Esophagus muscularis mucosa (tissue), 4 donors: ENCODE results near the gene INPP5A.

ENCODE experiments used
- CTCF ChIP-seq, 3 experiments: fragments of 200-600 bp in 2 of 3; fragments of 450-650 bp in 1 of 3; sonication (generic) in 2 of 3; IDR thresholded peaks; one replicate each; pipeline ENCODE4 v1.5.1; 2017 to 2019; ENCODE audit warnings: antibody characterized with exemption in 3 of 3, mild to moderate bottlenecking in 2 of 3, moderate library complexity in 1 of 3
- EP300 ChIP-seq: sonication (generic); formaldehyde crosslinking; IDR thresholded peaks from one replicate; pipeline ENCODE4 v1.6.1; 2017; ENCODE audit warnings: antibody characterized with exemption
- POLR2A ChIP-seq: fragments of 450-650 bp; IDR thresholded peaks from one replicate; pipeline ENCODE4 v1.6.1; 2017; ENCODE audit warnings: antibody characterized with exemption, moderate library complexity, mild to moderate bottlenecking, low read depth
- POLR2AphosphoS5 ChIP-seq, 2 donors: sonication (generic); formaldehyde crosslinking; IDR thresholded peaks; one replicate each; pipeline ENCODE4 v1.6.1; 2017; ENCODE audit warnings: antibody characterized with exemption in 2 of 2

DNA sequence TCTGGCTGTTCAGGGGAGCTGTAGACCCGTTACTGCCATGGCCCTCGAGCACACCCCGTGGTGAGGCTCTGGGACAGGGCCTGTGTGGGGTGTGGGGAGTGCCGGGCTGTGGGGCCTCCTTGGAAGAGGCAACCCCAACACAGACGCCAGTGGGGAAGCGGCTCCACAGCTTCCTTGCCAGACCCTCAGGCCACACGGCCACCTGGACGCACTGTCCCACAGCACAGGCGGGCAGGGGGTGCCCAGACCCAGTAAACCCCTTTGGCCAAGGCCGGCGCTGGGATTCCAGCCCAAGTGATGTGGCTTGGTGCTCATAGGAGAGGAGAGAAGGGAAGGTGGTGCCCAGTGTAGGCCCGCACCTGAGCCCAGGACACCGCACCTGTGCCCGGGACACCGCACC lies 261.3 kb downstream of the INPP5A start:
- no peak for TF ChIP-seq CTCF (IDR thresholded peaks at IDR 0.05)
- TF ChIP-seq POLR2A: no peak
- no peak for TF ChIP-seq EP300
- no peak for TF ChIP-seq POLR2AphosphoS5 (IDR thresholded peaks at IDR 0.05)
